ENCODE results near the gene ATP2B3.
"Not testable (repeated sequence)": the region's sequence is repeated elsewhere in the genome, so short reads cannot be mapped to it uniquely, and the experiment has no call there.

Gene ATP2B3

GRCh38 chrX:153596981-153597750, 79.7 kb downstream of the ATP2B3 start:
- peak; percentile 10 for DNase-seq

DNA sequence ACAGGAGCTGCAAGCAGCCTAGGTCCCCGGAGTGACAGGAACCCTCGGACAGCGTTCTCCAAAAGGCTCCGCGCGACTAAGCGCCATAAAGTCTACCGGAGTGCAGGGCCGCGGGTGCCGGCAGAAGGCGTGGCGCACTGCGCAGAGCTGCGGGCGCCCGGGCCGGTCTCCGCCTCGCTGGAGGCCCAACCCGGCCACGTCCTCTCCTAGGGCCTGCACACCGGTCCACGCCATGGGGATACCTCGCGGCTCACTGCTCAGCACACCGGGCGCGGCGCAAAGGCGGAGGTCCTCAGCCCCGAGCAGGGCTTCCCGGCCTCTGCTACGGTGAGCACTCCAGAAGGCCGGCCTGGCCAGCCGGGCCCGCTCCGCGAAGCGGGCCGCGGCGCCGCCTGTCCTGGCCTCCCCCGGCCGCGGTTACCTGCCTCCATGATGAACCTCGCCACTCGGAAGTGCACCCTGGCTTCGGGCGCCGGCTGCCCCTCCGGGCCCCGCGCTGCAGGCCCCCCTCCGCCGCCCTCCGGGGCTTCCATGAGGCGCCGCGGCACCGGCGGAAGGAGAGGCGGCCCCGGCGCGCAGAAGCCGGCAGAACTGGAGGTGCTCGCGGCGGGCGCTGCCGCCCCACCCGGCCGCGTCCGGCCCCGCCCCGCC, 81.2 kb downstream of the ATP2B3 start, which contains the start of gene CCNQ:
Gene CCNQ (minus strand): TSS at position 599 of the 651 bp plus-strand sequence. CDS start 66 bp downstream, at position 533.
- peak; percentile 37 for DNase-seq

DNA sequence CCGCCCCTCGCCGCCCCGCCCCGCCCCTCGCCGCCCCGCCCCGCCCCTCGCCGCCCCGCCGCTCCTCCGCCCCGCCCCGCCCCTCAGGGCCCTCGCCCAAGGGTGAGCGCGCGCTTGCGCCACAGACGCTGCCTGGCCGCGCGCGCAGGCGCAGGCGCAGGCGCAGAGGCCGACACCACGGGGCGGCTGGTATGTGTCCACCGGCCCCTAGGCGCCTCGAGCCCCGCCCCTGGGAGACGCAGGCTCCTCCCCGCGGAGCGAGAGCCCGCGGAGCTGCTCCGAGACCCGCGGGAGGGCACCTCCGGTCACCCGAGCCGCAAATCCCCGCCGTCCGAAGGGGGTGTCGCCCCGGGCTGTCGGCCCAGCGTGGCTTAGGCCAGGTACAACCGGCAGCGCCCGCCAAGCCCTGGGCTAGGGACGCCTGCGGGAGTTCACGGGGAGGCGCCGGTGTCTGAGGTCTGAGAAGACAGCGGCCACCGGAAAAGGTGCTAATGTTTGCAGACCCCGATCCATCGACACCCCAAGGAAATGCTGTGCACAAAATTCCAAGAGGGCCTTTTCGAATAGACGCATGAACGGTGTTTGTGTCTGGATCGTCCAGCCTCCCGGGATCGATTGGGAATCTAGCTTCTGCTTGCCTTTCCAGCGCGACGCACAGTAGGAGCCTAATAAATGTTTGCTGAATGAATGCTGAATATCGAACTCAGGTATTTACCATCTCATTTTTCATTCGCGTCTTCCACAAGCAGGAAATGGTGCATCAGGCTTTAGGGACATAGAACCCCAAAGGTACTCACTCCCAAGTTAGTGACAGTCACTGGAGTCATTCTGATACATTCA, 82.0 kb downstream of the ATP2B3 start:
- DNase-seq, result peak; percentile 87

DNA sequence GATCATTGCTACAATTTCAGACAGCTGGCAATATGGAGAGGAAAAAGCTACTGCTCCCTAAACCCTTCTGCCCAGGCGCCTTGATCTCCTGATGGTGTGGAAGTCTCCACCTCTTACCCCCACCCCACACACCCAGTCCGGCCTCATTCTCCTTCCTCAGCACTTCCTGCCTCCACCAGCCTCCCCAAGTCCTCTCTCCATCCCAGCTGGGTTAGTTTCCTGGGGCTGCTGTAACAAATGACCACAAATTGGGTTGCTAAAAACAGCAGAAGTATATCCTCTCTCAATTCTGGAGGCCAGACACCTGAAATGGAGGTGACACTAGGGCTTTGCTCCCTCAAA, 82.6 kb downstream of the ATP2B3 start:
- DNase-seq, result peak; percentile 39

GRCh38 chrX:153600921-153601320, 83.5 kb downstream of the ATP2B3 start:
- no peak for DNase-seq

DNA sequence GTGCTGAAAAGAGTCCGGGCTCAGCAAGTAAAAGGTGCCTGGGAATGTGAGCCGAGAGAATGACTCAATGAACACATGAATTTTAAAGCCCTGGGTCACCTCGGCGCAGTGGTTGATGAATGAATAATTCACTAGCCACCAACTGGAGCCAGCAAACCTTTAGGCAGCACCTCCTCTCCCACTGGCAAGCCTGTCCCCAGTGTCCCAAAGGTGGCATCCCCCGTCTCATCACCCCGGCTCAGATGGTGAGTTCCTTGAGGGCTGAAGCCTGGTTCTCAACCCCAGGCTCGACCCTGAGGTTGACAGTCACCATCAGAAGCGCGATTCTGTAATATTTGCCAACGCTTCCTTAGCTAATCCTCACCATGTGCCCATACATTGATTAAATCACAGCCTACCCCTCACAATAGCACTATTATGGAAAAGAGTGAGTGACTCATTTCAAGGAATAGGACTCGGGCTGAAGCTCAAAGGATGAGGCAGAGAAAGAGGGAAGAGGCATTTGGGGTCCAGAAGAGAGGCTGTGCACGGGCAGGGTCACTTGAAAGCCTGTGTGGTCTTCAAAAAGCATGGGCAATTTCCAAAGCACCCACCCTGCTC, 84.2 kb downstream of the ATP2B3 start:
- no peak for DNase-seq

- DNase-seq, result no peak
These were observed 85.2 kb downstream of the ATP2B3 start for GRCh38 chrX:153602601-153603000.

DNA sequence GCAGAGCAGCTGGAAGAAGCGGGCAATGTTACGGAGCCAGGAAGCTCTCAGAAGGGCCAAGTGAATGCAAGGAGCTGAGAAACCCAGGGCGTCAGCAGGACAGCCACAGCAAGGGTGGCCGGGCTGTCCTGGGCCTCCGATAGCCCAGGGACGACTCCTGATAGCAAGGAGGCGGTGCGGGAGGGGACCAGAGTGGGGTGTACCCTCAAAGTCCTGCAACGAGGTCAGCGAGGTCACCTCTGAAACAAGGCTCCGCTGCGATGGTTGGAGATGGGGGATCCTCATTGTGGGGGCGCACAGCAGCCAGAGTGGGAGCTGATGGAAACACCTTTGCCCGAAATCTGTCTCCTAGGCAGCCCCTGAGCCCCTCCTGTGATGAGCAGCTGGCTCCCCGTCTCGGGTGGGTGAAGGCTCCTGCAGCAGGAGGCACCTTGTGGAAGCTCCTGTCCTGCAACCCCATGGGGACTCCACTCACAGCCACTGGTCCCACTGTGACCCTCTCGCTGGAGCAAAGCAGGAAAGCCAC, 85.8 kb downstream of the ATP2B3 start:
- no peak for DNase-seq

DNA sequence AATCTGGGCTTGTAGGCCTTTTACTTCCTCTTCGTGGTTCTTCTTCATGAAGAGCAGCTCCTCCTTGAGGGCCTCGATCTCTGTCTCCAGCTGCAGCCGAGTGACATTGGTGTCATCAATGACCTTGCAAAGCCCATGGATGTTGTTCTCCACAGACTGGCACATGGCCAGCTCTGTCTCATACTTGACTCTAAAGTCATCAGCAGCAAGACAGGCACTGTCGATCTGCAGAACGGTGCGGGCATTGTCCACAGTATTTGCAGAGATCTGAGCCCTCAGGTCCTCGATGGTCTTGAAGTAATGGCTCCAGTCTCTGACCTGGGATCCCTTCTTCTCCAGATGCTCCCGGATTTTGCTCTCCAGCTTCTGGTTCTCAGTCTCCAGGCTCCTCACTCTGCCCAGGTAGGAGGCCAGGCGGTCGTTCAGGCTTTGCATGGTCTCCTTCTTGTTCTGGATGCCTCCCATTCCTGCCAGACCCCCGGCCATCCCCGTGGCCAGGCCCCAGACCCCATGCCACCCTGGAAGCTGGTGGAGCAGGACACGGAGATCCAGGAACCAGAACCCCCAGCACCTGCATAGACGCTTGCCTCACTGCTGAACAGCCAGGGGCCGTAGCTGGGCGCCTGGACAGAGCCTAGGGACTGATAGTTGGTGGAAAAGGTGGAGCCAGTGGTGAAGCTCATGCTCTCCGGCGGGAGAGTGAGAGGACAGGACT, 87.4 kb downstream of the ATP2B3 start:
- DNase-seq, result not testable (repeated sequence)

DNA sequence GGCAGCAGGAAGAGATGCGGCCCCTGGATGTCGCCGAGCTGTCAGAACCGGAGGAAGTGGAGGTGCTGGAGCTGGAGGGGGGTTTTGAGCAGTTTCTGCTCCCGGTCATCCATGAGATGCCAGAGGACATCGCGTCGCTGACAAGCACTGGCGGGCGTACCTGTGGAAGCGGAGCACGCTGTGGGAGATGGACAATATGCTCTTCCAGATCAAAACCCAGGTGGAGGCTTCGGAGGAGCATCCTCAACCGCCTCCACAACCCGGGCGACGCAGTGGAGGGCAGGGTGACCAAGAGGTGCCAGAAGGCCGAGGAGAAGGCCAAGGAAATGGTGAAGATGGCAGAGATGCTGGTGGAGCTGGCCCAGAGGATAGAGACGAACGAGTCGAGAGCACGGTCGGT, 89.1 kb downstream of the ATP2B3 start:
- no peak for DNase-seq

DNA sequence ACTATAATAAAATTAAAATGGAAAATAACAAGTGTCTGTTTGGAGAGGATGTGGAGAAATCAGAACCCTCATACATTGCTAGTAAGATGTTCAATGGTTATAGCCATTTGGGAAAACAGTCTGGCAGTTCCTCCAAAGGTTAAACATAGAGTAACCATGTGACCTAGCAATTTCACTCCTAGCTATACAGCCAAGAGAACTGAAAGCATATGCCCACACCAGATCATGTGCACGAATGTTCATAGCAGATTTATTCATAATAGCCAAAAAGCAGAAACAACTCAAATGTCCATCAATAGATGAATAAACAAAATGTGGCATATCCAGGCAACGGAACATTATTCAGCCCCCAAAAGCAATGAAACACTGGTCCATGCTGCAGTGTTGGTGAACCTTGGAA, 90.9 kb downstream of the ATP2B3 start:
- DNase-seq, result no peak

DNA sequence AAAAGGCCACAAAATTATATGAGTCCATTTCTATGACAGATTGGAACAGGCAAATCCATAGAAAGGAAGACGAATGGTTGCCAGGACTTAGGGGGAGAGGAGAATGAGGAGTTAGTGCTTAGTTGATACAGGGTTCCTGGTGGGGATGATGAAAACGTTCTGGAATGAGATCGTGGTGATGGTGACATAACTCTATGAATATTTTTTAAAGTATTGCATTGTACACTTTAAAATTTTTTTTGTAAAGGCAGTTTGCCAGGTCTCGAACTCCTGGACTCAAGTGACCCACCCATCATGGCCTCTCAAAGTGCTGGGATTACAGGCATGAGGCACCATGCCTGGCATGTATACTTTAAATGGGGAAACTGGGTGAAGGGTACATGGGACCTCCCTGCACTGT, 91.4 kb downstream of the ATP2B3 start:
- DNase-seq, result no peak

DNA sequence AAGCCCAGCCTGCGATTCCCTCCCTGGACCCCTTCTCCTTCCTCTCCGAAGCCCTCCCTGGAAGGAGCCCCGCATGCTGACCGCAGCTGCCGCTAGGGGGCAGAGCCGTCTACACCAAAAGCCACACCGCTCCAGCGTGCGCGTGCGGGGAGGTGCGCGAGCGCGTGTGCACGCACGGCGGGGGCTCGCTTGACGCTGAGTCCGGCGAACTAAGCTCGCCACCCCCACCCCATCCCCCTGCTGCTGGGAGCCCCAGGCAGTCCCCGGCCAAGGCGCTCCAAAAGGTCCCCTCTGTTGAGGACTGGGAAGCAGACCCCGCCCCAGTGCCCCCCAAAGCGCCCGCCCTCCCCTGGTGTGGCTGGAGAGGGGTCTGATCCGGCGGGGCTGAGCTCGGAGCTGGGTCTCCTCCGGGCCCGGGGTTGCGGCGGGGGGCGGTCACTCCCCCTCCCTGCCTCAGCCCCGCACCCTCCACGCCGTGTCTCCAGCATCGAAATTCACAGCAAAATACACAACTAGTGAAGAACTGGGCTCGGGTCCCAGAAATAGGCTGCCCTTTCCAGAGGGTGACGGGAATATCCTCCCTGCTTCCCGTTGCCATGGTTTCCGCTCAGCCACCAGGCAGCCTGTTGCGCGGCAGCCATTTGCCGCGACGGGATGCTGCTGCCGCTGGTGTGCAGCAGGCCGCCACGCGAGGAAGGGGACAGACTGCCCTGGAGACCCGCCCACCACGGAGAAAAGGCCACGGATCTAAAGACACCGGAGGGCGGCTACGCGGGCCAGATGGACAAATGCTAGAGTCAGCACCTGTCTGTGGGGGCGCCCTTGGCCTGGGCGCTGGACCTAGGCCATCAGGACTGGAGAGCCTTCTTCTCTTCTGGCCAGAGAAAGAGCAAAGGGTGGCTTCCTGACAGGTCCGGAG, 92.7 kb downstream of the ATP2B3 start:
- DNase-seq, result peak; percentile 73

DNA sequence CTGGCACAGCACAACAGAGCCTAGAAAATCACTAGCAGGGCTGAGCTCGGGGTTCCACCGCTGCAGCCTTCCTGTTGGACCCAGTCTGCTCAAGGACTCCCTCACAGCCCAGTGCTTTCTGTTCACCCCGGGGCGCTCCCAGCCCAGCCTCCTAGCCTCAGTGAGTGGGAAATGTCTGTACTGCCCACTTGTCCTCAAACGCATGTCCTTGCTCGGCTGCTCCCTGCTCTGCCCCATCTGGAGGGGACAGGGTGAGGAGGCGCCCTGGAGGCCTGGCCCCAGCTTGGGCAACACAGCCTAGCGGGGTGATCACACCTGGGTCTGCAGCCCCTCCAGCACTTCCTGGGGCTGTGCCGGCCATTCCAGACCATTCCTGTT, 93.4 kb downstream of the ATP2B3 start:
- no peak for DNase-seq

GRCh38 chrX:153611298-153612095, 94.1 kb downstream of the ATP2B3 start:
- no peak for DNase-seq

DNA sequence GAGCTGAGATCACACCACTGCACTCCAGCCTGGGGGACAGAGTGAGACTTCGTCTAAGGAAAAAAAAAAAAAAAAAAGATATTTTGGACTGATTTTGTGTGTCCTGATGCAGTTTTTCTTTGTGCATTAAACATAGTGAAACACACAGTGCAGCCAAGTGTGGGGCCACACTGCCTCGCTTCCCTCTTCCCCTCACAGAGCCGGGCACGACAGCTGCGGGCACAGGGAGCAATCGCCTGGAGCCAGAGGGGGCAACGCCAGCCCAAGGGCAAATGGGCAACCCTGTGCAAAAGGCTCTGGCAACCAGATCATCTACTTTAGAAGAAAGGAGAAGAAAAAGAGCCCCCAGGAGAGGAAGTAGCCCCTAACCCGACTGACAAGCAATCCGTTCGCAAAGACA, 95.0 kb downstream of the ATP2B3 start:
- no peak for DNase-seq

DNA sequence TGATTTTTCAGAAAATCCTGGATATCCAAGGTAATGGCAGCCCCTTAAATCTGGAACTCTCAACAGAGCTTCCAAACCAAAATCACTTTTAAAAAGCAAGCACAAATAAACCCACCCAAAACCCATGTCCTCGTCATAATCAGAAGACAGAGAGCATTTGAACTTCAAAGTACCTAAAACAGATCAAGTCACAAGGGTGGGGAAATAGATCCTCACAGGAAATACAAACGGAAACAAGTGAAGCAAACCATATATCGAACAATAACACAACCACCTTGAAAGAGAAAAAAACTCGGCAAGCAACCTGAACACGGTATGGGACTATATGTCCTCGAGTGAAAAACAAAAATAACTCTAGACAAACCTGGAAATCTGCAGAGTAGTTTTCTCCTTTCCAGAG, 97.4 kb downstream of the ATP2B3 start:
- no peak for DNase-seq

DNA sequence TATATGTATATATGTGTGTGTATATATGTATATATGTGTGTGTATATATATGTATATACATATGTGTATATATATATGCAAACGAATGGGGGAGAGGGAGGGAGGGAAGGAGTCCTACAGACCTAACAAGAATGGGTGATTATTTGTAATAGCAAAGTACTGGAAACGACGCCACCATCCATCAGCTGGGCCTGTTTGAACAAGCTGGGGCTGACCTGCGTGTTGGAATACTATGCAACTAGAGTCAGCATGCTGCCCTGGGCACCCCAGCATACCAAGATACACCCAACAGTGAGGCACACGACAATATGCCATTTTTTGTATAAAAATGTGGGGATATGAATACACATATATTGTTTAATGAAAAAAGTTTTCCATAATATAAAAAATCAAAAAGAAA, 103.1 kb downstream of the ATP2B3 start:
- DNase-seq, result no peak

DNA sequence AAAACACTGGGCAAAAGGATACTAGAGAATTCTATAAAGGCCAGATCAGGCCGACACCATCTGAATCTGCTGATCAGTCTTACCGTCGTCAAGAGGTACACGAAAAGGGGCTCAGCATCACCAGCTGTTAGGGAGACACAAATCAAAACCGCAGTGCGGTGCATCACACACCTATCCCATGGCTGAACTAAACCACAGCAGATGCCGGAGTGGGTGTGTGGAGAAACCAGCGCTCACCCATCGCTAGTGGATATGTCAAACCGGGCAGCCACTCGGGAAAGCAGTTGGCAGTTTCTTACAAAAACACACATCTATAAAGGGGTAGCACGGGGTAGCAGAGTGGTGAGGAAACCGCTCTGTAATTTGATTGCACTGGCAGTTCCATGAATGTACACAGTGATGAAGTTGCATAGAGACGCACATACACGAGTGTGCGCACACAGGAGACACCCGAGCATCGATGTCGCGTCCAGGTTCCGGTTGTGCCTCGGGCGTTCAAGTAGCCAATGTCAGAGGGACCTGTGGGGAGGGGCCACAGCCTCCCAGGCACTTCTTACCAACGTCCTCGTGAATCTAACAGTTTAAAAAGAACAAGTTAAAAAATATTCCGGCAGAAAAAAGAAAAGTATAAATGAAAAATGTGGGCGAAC, 104.6 kb downstream of the ATP2B3 start:
- no peak for DNase-seq
